ENCODE data around the gene SMIM27.

DNA sequence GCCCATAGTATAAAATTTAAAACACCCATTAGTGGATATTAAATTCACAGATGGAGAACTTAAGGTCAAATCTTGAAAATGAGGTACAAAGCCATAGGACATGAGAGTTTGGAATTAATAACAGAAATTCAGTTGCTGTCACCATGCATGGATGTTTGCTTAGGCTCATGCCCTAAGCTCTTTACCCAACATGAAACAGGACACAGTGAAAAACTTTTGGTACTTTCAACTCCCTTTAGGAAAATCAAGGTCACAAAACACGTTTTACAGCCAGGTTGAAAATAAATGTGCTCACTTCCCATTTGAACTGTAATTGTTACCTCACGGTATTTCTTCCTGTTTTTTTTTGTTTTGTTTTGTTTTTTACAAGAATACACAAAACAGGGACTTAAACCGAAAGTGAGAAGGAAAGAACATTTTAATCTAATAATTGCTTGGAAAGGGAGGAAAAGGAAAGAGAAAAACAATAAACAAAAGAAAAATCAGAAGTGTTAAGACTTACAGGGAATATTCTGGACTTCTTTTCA is 6.3 kb downstream of the SMIM27 start:
- no peak for TF ChIP-seq EZH2 (IDR thresholded peaks at IDR 0.05; ENCODE audit: borderline replicate concordance, low read depth, low read length, poor library complexity, severe bottlenecking)
- TF ChIP-seq, protein P1, sequence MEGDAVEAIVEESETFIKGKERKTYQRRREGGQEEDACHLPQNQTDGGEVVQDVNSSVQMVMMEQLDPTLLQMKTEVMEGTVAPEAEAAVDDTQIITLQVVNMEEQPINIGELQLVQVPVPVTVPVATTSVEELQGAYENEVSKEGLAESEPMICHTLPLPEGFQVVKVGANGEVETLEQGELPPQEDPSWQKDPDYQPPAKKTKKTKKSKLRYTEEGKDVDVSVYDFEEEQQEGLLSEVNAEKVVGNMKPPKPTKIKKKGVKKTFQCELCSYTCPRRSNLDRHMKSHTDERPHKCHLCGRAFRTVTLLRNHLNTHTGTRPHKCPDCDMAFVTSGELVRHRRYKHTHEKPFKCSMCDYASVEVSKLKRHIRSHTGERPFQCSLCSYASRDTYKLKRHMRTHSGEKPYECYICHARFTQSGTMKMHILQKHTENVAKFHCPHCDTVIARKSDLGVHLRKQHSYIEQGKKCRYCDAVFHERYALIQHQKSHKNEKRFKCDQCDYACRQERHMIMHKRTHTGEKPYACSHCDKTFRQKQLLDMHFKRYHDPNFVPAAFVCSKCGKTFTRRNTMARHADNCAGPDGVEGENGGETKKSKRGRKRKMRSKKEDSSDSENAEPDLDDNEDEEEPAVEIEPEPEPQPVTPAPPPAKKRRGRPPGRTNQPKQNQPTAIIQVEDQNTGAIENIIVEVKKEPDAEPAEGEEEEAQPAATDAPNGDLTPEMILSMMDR (conservative IDR thresholded peaks at IDR 0.05; ENCODE audit: low read depth, low read length) = no peak

Data from A673 (cell line).